ENCODE results near the gene ODF4.

ODF4 gene

DNA sequence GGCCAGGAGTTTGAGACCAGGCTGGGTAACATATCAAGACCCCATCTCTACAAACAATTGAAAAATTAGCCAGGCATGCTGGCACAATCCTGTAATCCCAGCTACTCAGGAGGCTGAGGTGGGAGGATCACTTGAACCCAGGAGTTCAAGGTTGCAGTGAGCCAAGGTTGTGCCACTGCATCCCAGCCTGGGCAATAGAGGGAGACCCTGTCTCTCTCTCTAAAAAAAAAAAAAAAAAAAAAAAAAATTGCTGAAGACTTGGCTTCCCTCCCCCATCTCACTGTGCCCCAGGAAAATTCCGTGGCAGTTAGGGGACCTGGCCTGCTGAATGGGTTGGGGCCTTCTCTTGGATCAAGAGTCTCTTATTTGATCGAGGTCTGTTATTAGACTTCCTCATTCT, at the start of gene ODF4:
Gene ODF4 (plus strand): TSS at position 301 of the 400 bp plus-strand sequence. CDS start 212 bp downstream, outside the sequence.
- no peak for DNase-seq (ENCODE audit: low read depth in 3 of 3, low spot score in 1 of 3)

DNA sequence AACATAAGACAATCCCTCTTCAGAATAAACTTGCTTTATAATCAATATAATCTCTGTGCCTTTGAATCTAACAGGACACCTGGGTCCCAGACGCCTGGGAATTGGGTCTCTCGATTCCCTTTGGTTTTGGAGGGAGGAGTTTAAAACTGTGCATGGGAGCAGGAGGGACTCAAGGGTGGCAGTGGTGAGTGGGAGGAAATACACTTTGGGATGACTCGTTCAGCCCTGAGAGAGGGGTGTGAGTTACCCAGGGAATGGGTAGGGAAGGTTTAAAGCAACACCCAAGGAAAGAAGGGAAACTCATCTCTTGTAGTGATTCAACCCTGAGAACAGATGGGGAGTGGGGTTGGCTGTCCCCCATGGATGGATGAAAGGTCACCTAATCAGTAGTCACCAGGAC, 49.6 kb upstream of the ODF4 start:
- no peak for DNase-seq (ENCODE audit: low read depth in 3 of 3, low spot score in 1 of 3)

GRCh38 chr17:8292639-8293395, 46.8 kb upstream of the ODF4 start:
- DNase-seq (ENCODE audit: low read depth in 3 of 3, low spot score in 1 of 3): no peak

DNA sequence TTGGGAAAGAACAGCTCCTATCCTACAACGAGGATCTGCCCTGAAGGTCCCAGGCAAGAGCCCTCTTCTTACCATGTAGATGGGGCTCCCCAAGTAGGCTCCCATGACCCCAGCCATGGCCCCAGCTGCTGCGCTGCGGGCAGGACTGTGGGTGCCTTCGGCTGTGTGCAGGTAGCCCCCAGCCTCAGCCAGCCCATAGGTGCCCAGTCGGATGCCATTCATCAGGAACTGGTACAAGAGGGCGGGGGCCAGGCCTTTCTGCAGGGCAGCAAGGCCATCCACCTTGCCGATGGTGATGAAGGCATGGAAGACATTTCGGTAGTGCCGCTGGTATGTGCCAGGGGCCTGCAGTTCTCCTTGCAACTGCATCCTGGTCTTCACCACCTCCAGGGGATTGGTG, 45.3 kb upstream of the ODF4 start:
- no peak for DNase-seq (ENCODE audit: low read depth in 3 of 3, low spot score in 1 of 3)

GRCh38 chr17:8294814-8295316, 44.8 kb upstream of the ODF4 start:
- DNase-seq (ENCODE audit: low read depth in 3 of 3, low spot score in 1 of 3): no peak

DNA sequence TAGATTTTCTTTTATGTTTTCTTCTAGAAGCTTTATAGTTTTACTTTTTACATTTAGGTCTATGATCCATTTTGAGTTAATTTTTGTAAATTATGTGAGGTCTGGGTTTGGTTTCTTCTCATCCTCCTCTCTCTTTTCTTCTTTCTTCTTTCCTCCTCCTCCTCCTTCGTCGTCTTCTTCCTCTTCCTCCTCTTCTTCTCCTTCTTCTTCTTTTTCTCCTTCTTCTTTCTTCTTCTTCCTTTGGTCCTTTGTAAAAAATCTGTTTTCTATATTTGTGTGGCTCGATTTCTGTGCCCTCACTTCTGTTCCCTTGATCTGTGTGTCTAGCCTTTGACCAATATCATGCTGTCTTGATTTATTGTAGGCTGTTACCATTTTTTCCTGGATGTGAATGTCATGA, 39.4 kb upstream of the ODF4 start:
- no peak for DNase-seq (ENCODE audit: low read depth in 3 of 3, low spot score in 1 of 3)

DNA sequence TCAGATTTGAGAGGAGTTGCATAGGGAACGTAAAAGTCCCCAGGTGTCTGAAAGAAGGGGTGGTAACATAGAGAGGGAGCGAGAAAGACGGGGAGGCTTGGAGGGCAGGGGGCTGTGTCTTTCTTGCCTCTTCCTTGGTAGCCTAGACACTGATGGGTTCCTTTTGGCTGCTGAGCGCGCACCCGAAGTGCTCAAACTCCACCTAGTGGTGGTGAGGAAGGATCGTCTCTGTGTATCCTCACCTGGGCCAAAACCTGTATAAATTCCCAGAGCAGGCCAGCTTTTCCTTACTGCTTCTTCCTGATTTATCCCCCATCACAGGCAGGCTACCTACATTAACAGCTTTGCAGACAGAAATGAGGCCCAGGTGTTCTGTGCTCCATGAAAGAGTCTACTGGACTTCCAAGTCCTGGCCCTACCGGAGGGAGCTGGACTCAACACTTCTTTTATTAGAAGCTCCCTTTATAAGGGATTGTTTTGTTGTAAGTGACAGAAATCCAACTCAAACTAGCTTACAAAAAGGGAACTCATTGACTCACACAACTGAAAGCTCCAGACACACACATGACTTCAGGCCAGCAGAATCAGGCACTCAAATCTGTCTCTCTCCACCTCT, 38.9 kb upstream of the ODF4 start:
- peak; percentile 30 to 33 (median 31) for DNase-seq (ENCODE audit: low read depth in 3 of 3, low spot score in 1 of 3)

GRCh38 chr17:8310601-8311123, 29.0 kb upstream of the ODF4 start:
- DNase-seq (ENCODE audit: low read depth in 3 of 3, low spot score in 1 of 3): no peak

DNA sequence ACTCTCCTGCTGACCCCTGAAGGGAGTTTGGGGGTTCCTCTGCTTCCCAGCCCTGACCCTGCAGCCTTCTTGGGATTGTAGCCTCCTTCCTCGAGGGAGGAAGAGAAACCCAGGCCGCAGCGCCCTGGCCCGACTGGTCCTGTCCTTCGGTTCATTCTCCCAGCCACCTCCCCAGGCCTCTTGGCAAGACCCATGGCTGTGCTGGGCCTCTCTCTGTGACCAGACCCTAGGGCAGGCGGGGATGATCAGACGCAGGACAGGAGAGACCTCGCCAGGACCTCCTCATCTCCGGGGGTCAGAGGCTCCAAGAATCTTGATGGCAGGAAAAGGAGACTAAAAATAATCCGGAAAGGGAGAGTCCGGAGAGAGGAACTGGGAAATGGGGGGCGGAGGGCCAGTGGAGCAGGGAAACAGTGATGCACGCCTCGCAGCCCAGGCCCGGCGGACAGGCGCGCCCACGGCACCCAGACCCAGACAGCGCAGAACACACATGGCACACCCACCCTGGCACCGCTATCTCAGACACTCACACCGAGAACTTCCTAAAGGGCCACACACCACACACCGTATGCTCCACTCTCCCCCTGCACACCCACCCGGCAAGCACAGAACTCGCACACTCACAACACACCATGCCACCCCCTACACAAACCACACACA, 28.4 kb upstream of the ODF4 start:
- no peak for DNase-seq (ENCODE audit: low read depth in 3 of 3, low spot score in 1 of 3)

GRCh38 chr17:8312251-8312650, 27.4 kb upstream of the ODF4 start:
- DNase-seq (ENCODE audit: low read depth in 3 of 3, low spot score in 1 of 3): no peak

- no peak for DNase-seq (ENCODE audit: low read depth in 3 of 3, low spot score in 1 of 3)
These were observed 26.7 kb upstream of the ODF4 start for GRCh38 chr17:8312726-8313600.

DNA sequence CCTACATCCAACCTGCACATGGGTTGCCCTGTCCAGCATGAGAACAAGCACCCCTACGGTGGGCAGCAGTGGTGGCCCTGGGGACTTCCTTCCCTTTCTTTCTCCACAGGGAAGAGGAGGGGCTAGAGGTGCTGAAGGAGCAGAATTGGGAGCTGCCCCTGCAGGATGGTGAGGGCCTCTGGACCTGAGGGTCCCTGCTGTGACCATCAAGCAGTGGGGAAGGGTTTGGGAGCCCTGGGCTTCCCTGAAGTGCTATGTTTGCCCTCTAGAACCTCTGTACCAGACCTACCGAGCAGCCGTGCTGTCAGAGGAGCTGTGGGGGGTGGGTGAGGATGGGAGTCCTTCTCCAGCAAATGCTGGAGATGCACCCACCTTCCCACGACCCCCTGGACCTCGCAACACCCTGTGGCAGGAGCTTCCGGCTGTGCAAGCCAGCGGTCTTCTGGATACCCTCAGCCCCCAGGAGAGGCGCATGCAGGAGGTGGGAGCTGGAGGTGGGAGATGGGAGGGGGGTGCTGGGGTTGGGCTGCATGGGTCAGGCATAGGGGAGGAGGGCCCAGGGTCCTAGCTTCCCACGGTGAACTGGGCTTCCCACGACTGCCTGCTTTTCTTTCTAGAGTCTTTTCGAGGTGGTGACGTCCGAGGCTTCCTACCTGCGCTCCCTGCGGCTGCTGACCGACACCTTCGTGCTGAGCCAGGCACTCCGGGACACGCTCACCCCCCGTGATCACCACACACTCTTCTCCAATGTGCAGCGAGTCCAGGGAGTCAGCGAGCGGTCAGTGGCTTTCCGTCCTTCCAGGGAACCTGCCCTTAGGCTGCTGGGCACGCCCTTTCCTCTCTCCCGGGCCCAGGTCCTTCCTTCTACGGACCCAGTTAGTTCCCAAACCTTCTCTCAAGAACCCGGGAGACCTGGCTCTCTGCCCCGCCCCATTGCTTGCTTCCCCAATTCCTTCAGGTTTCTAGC, 24.6 kb upstream of the ODF4 start:
- DNase-seq (ENCODE audit: low read depth in 3 of 3, low spot score in 1 of 3): no peak

GRCh38 chr17:8315764-8316217, 23.8 kb upstream of the ODF4 start:
- DNase-seq (ENCODE audit: low read depth in 3 of 3, low spot score in 1 of 3): no peak

- no peak for DNase-seq (ENCODE audit: low read depth in 3 of 3, low spot score in 1 of 3)
These were observed 21.4 kb upstream of the ODF4 start for GRCh38 chr17:8318010-8318935.

- no peak for DNase-seq (ENCODE audit: low read depth in 3 of 3, low spot score in 1 of 3)
These were observed 19.4 kb upstream of the ODF4 start for GRCh38 chr17:8320262-8320661.

DNA sequence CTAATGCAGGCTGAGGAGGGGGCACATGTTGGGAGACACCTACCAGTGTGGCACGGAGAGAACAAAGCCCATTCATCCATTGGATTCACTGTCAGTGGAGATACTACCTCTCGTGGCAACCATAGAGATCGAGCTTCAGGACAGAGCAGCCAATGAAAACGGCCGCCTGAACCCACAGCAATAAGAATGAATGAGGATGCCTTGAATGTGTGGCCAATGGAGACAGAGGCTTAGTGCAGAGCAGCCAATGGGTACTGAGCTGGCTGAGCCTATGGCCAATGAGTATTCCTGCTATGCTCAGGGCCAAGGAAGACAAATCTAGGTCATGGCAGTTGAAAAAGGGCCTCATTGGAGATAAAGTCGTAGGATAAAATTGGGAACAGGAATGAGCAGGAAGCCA, 18.6 kb upstream of the ODF4 start:
- no peak for DNase-seq (ENCODE audit: low read depth in 3 of 3, low spot score in 1 of 3)

DNA sequence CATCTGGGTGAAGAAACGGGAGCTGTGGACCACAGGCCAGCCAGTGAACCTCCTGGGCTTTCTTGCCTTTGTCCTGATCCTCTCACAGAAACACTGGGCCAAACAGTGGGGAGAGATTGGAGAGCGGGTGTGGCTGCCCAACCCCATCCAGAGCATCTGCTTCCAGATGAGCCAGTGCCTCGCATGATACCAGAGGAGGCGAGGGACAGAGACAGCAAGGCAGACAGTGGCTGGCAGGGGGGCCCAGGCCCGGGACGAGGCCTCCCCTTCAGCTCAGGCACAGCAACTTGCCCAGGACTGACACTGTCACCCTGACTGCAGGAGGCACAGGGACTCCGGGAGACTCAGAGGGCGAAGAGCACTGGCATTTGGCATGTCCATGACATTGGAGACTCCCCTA, 17.6 kb upstream of the ODF4 start:
- no peak for DNase-seq (ENCODE audit: low read depth in 3 of 3, low spot score in 1 of 3)

GRCh38 chr17:8324132-8324531, 15.5 kb upstream of the ODF4 start:
- DNase-seq (ENCODE audit: low read depth in 3 of 3, low spot score in 1 of 3): no peak

GRCh38 chr17:8324923-8325322, 14.7 kb upstream of the ODF4 start:
- DNase-seq (ENCODE audit: low read depth in 3 of 3, low spot score in 1 of 3): no peak

Measured in stimulated activated CD4-positive, alpha-beta T cell treated with anti-CD3 and anti-CD28 coated beads, TNF-alpha, amount 100 ng/mL, for 1 hour (primary cell).